GM06990 (cell line): ENCODE results near the gene DUSP6.

Experiments used
- DNase-seq: peaks from one replicate; pipeline ENCODE4 v3.0.0-alpha.2; 2011; ENCODE audit not compliant: insufficient read length; ENCODE audit errors: extremely low read depth
- H3K27me3 ChIP-seq: replicated peaks from 2 replicates; pipeline ENCODE4 v1.6.0; 2011; ENCODE audit warnings: low read length; ENCODE audit not compliant: control insufficient read depth, insufficient read depth
- H3K36me3 ChIP-seq: 2 replicates; pipeline ENCODE4 v1.5.1; 2011; ENCODE audit warnings: low read length; ENCODE audit not compliant: control insufficient read depth, insufficient read depth
- H3K4me3 ChIP-seq: replicated peaks from 2 replicates; pipeline ENCODE4 v1.5.1; 2011; ENCODE audit warnings: low read depth, mild to moderate bottlenecking, control low read depth, low read length
- TF ChIP-seq, protein P1 (sequence below): IDR thresholded peaks from 2 replicates; pipeline ENCODE4 v1.5.1; 2011; ENCODE audit warnings: low read length, control low read depth, mild to moderate bottlenecking, inconsistent platforms; ENCODE audit not compliant: insufficient read depth, poor library complexity, severe bottlenecking

DUSP6 gene, protein sequence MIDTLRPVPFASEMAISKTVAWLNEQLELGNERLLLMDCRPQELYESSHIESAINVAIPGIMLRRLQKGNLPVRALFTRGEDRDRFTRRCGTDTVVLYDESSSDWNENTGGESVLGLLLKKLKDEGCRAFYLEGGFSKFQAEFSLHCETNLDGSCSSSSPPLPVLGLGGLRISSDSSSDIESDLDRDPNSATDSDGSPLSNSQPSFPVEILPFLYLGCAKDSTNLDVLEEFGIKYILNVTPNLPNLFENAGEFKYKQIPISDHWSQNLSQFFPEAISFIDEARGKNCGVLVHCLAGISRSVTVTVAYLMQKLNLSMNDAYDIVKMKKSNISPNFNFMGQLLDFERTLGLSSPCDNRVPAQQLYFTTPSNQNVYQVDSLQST

DNA sequence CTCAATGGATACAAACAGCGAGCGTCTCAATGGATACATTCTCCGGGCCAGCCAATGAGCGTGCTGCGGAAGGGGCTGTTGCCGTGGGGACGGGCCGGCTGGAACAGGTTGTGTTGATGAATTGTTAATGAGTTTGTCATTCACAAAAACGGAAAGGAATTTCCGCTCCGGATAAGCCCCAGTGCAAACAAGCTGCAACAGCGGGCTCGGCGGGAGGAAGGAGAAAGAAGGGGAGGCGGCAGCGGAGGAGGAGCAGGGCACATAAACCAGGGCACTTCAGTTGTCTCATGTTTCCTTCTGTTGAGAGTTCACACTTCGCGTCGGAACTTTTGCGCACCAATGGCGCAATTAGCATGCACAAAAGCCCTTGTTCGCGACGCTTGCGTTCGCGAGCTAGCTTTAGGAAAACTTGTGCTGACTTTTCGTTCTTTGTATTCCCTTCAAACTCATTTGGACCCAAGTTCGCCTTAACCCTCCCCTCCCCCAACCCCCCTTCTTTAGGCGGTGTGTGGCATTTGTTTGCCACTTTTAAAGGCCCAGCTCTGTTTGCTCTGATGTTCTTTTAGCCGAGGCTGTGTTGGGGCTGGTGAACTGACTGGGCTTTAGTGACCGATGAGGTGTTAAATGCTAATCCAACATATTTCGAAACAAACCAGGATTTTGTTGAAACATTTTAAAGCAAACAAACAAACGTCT is at the start of gene DUSP6:
Gene DUSP6 (minus strand): TSS at position 10 of the 696 bp plus-strand sequence. CDS start 462 bp downstream, outside the sequence.
- peak within 1 kb of the TSS; percentile 62 for H3K4me3 ChIP-seq
- H3K27me3 ChIP-seq = no peaks in the 10 kb centered on the region; the same call in none of the 2 replicates
- TF ChIP-seq, protein P1, sequence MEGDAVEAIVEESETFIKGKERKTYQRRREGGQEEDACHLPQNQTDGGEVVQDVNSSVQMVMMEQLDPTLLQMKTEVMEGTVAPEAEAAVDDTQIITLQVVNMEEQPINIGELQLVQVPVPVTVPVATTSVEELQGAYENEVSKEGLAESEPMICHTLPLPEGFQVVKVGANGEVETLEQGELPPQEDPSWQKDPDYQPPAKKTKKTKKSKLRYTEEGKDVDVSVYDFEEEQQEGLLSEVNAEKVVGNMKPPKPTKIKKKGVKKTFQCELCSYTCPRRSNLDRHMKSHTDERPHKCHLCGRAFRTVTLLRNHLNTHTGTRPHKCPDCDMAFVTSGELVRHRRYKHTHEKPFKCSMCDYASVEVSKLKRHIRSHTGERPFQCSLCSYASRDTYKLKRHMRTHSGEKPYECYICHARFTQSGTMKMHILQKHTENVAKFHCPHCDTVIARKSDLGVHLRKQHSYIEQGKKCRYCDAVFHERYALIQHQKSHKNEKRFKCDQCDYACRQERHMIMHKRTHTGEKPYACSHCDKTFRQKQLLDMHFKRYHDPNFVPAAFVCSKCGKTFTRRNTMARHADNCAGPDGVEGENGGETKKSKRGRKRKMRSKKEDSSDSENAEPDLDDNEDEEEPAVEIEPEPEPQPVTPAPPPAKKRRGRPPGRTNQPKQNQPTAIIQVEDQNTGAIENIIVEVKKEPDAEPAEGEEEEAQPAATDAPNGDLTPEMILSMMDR = no peak
- DNase-seq = peak; percentile 68
- no peaks in the 10 kb centered on the region for H3K36me3 ChIP-seq

DNA sequence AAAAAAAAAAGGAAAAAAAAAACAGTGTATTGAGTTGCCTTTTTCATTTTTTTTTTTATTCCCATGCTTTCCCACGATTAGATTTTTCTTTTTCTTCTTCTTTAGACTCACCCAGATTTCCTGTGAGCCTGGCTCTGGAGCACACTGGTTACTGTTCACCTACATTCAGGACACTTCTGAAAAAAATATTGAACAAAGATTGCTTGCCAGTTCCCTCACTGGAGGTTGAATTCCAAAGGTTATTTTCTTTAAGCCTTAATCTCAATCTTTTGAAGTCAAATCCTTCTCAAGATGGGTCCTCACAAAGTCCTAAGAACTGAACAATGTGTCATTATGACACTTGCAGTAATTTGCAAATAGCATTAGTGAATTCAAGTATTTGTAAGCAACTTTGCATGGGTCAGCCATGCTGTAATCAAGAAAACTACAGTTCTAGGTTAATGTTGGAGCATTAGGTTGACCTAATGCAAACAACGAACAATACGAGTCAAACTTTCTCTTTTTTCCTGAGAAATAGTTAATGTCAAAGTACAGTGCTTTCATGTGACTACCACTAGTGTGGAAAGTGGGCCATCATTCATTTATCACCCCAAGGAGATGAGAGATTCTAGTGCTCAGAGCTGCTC is 49.2 kb upstream of the DUSP6 start:
- H3K27me3 ChIP-seq = no peaks in the 10 kb centered on the region
- no peak for DNase-seq
- no peak overlapping the region for H3K4me3 ChIP-seq
- H3K36me3 ChIP-seq = no peaks in the 10 kb centered on the region
- TF ChIP-seq, protein P1 = no peak

DNA sequence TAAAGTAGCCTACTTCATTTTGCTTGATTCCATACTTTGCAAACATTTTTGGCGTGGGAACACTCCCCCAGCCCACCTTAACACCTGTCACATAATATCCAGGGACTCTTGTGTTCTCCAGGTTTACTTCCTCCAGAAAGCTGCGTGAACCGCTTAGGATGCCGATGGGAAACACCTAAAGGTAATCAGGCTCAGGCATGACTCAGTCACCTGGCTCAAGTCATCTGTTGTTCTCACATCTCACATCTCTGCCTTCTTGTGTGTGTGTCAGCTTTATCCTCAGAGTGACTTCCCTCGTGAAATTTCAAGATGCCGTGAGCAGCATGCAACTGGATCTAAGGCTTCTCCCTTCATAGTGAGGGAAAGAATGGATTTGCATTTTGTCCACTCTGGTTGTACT is 48.1 kb upstream of the DUSP6 start:
- DNase-seq = no peak
- no peaks in the 10 kb centered on the region for H3K36me3 ChIP-seq
- TF ChIP-seq, protein P1 = no peak
- H3K4me3 ChIP-seq = no peak overlapping the region
- no peaks in the 10 kb centered on the region for H3K27me3 ChIP-seq

DNA sequence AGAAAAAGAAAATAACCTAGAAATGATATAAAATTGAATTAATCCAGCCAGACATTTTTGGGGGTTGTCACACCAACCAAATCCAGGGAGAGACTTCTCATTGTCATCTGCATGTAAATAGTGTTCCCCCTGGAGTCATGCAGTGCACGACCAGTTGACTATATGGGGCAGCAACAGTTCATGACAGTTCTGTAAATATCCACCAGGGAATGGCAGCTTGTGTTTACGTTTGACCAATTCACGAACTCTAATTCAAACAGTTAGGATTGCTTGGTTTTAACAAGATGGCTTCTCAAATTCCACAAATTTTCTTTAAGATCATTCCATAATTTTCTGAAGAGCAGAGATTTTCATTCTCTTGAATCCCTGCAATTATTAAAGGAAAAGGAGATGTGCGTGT is 43.4 kb upstream of the DUSP6 start:
- TF ChIP-seq, protein P1 = no peak

DNA sequence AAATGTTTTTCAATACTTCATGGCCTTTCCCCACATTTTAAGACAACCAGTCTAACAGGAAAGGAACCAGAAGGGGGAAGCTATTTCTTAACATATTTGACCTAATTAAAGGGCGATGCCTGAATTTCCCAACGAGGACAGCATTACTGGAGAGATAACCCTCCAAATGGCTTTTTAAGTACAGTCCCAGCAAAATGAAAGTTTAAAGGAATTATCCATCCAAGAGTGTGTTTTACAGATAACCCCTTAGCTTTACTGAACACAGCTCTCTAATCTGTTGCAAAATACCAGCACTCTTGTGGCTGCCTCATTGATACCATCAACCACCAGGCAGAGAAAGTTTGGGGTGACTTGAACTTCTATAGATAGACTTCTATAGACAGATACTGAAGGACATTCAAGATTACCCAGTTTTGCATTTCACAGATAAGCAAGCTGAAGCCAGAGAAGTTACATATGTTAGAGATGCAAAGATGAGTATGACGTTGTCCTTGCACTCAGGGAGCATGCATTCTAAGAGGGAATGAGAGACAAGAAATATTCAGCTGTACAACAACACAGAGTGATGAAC is 41.3 kb upstream of the DUSP6 start:
- H3K4me3 ChIP-seq = no peak overlapping the region
- DNase-seq = no peak
- H3K27me3 ChIP-seq = no peaks in the 10 kb centered on the region
- TF ChIP-seq, protein P1 = no peak
- H3K36me3 ChIP-seq = no peaks in the 10 kb centered on the region

More for the DNA sequence above, 43.4 kb upstream of the DUSP6 start:
- no peaks in the 10 kb centered on the region for H3K27me3 ChIP-seq
- no peak for DNase-seq
- H3K4me3 ChIP-seq = no peak overlapping the region
- no peaks in the 10 kb centered on the region for H3K36me3 ChIP-seq
